Aorta (tissue), 5 donors: ENCODE measurements around the gene ENKUR. TPM values are rescaled to one million over a fixed set of nuclear protein-coding genes. Genes with fewer than 3 reads are reported as not detected.
A peak's percentile ranks its signal among the peaks of the same experiment; 100 is the strongest.

ENCODE experiments used
- ATAC-seq: fragments of 200-7000 bp; cut with Tn5 transposase; one replicate; pipeline ENCODE4 v1.9.1; 2022; ENCODE audit warnings: moderate library complexity; ENCODE audit not compliant: low FRiP score
- DNase-seq, 2 donors: peaks; one replicate each; pipeline ENCODE4 v3.0.0-alpha.2; 2020
- H3K27ac ChIP-seq, 2 donors: one replicate each; pipeline ENCODE4 v1.5.1; 2013; ENCODE audit warnings: low read length in 2 of 2, mild to moderate bottlenecking in 2 of 2, moderate library complexity in 2 of 2, control low read depth in 1 of 2, inconsistent platforms in 1 of 2, low read depth in 1 of 2
- H3K27me3 ChIP-seq, 2 donors: one replicate each; pipeline ENCODE4 v1.6.1; 2013; ENCODE audit warnings: control low read depth in 1 of 2, low read length in 1 of 2, mild to moderate bottlenecking in 1 of 2, moderate library complexity in 1 of 2; ENCODE audit not compliant: insufficient read depth in 2 of 2, control insufficient read depth in 1 of 2
- H3K36me3 ChIP-seq, 2 donors: one replicate each; pipeline ENCODE4 v1.6.1; 2013; ENCODE audit warnings: control low read depth in 1 of 2, low read length in 1 of 2, mild to moderate bottlenecking in 1 of 2; ENCODE audit not compliant: insufficient read depth in 2 of 2, control insufficient read depth in 1 of 2
- H3K4me1 ChIP-seq, 2 donors: one replicate each; pipeline ENCODE4 v1.6.1; 2013; ENCODE audit warnings: low read length in 2 of 2, control low read depth in 1 of 2, mild to moderate bottlenecking in 1 of 2, moderate library complexity in 1 of 2; ENCODE audit not compliant: insufficient read depth in 2 of 2, control insufficient read depth in 1 of 2
- H3K4me3 ChIP-seq, 2 donors: one replicate each; pipeline ENCODE4 v1.5.1; 2013; ENCODE audit warnings: low read length in 2 of 2, control low read depth in 1 of 2, mild to moderate bottlenecking in 1 of 2
- H3K9me3 ChIP-seq: one replicate; pipeline ENCODE4 v1.6.1; 2013; ENCODE audit warnings: mild to moderate bottlenecking, low read length; ENCODE audit not compliant: control insufficient read depth
- WGBS, 2 donors: extraction: QIAGEN DNeasy Blood & Tissue Kit; methylation state at CpG; one replicate each; pipeline ENCODE4 v1.1.7; 2013; 5-methylcytosine and 5-hydroxymethylcytosine counted together
- intact Hi-C, 2 donors: fragments of 100-400 bp; cut with DNase I; formaldehyde crosslinking; loops; one replicate each; pipeline versions ENCODE4 v1.14.2 to v1.15.0; 2022
- polyA plus RNA-seq, 2 donors: library from polyadenylated mRNA; stranded (reverse); fragments of 200-250 nt; gene quantifications; one replicate each; pipeline ENCODE4 v1.2.3, GENCODE V29; 2013
- total RNA-seq, 2 donors: library from RNA; stranded (reverse); fragmentation: NEBNext Ultra II Directional; extraction: Animal tissue kit (Norgen Biotek cat#: 25700); gene quantifications; one replicate each; pipeline ENCODE4 v1.2.1, GENCODE V29; 2021
- donor health status: healthy with polysubstance abuse.
- donor health status: Bipolar disorder and iron deficiency.
- donor health status: DM: no; HTN: no; CAD: no.
- donor health status: DM: no; HTN: no; CAD: no.
- donor health status: DM: yes; HTN: yes; CAD: no.

ENKUR gene
- total and polyA plus RNA-seq, 4 donors = 0.36 TPM; not detected in 3

DNA sequence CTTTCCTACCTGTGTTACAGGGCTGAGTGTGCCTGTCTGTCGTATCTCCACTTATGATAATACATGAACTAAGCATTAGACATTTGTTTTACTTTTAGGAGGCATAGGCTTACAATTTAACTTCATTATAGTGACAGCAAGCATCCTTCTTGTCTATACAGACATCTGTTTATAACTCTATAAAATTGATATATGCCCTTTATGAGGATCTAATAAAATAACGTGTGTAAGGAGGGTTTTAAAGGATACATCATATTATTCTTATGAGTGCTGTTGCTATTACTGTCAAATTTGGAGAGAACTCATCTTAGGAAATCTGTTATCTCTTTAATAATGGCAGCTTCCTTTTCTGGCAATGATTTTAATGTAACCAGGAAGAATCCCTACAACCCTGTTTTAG lies 22.4 kb upstream of the ENKUR start:
- H3K4me3 ChIP-seq = no peak overlapping the region
- intact Hi-C loops = no loop called here

DNA sequence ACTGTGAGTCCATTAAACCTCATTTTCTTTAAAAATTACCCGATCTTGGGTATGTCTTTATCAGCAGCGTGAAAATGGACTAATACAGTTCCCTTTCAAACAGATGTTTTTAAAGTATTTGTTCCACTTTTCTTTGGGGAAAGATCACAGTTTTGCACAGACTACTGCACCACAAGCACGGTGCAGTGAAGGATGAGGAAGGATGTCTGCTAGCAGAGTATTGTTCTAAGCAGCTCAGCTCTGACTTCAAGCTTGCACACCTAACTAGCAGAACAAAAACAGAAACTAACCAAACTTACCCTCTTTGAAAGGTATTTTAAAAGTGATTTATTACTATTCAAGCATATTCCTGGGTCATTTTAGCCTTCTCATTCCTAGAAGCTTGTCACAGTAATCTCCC lies 20.4 kb upstream of the ENKUR start:
- H3K27ac ChIP-seq = no peak overlapping the region
- no peak for ATAC-seq
- no peaks in the 10 kb centered on the region for H3K27me3 ChIP-seq
- DNase-seq = no peak
- no peaks in the 10 kb centered on the region for H3K36me3 ChIP-seq
- no peaks in the 10 kb centered on the region for H3K4me1 ChIP-seq
- intact Hi-C loops = no loop called here
- H3K9me3 ChIP-seq = no peaks in the 10 kb centered on the region
- no peak overlapping the region for H3K4me3 ChIP-seq
- 32 to 49% methylated on average over 3 of the region's 3 CpGs for WGBS, 2 donors

More for the DNA sequence above, 22.4 kb upstream of the ENKUR start:
- H3K27ac ChIP-seq = no peak overlapping the region
- H3K4me1 ChIP-seq = no peaks in the 10 kb centered on the region
- no peaks in the 10 kb centered on the region for H3K9me3 ChIP-seq
- no peaks in the 10 kb centered on the region for H3K27me3 ChIP-seq
- H3K36me3 ChIP-seq = no peaks in the 10 kb centered on the region
- DNase-seq = no peak
- no peak for ATAC-seq
- WGBS, 2 donors = 84 to 87% methylated on average over 2 of the region's 2 CpGs

- Histone ChIP-seq H3K27me3 (no peaks in the 10 kb centered on the region), H3K27ac (no peak overlapping the region), H3K36me3 (no peaks in the 10 kb centered on the region), H3K9me3 (no peaks in the 10 kb centered on the region), H3K4me1 (no peaks in the 10 kb centered on the region), H3K4me3 (no peak overlapping the region)
- DNase-seq (no peak), ATAC-seq (no peak)
- intact Hi-C loops = no loop called here
- 37 to 42% methylated on average over 2 of the region's 2 CpGs for WGBS, 2 donors
Observed at GRCh38 chr10:25029519-25029918, 13.6 kb upstream of the ENKUR start.

- WGBS, 2 donors = 97 to 100% methylated on average over 1 of the region's 1 CpG
- Histone ChIP-seq H3K4me1 (peaks cover 0 to 3% of the 10 kb centered on the region in 2 donors), H3K27me3 (no peaks in the 10 kb centered on the region), H3K27ac (no peak overlapping the region), H3K36me3 (no peaks in the 10 kb centered on the region), H3K4me3 (no peak overlapping the region), H3K9me3 (no peaks in the 10 kb centered on the region)
- intact Hi-C loops = no loop called here
- DNase-seq (no peak), ATAC-seq (no peak)
Observed at GRCh38 chr10:25028711-25029110, 12.8 kb upstream of the ENKUR start.

- H3K27me3 ChIP-seq = no peaks in the 10 kb centered on the region
- H3K27ac ChIP-seq = no peak overlapping the region
- H3K4me3 ChIP-seq = no peak overlapping the region
- no peak for DNase-seq
- H3K9me3 ChIP-seq = no peaks in the 10 kb centered on the region
- H3K36me3 ChIP-seq = no peaks in the 10 kb centered on the region
- H3K4me1 ChIP-seq = peaks cover 0 to 5% of the 10 kb centered on the region in 2 donors
- intact Hi-C loops = no loop called here
- no peak for ATAC-seq
- WGBS, 2 donors = 73 to 87% methylated on average over 1 of the region's 1 CpG
Observed at GRCh38 chr10:25026463-25026862, 10.5 kb upstream of the ENKUR start.

- intact Hi-C loops = no loop called here
- Histone ChIP-seq H3K9me3 (no peaks in the 10 kb centered on the region), H3K36me3 (no peaks in the 10 kb centered on the region), H3K4me3 (peak overlapping the region in 1 of 2 donors; percentile 26), H3K27me3 (no peaks in the 10 kb centered on the region), H3K4me1 (peaks cover 0 to 5% of the 10 kb centered on the region in 2 donors), H3K27ac (no peak overlapping the region)
- no peak for ATAC-seq
- DNase-seq = no peak
- WGBS, 2 donors = 3 to 9% methylated on average over 8 of the region's 8 CpGs
Observed at GRCh38 chr10:25024528-25024927, 8.6 kb upstream of the ENKUR start.

DNA sequence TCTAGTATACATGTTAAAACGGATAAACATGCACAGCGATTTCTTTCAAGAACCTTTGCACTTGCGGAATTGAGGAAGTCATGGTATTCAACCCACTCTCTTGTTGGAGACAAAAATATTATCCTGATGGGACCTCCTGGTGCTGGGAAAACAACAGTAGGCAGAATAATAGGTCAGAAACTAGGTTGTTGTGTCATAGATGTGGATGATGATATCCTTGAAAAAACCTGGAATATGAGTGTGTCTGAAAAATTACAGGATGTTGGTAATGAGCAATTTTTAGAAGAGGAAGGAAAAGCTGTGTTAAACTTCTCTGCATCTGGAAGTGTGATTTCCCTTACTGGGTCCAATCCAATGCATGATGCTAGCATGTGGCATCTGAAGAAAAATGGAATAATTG lies 7.3 kb upstream of the ENKUR start:
- peaks cover 0 to 5% of the 10 kb centered on the region in 2 donors for H3K4me1 ChIP-seq
- intact Hi-C loops = no loop called here
- no peak overlapping the region for H3K4me3 ChIP-seq
- no peaks in the 10 kb centered on the region for H3K9me3 ChIP-seq
- H3K27me3 ChIP-seq = no peaks in the 10 kb centered on the region
- no peak for DNase-seq
- no peak overlapping the region for H3K27ac ChIP-seq
- H3K36me3 ChIP-seq = no peaks in the 10 kb centered on the region
- WGBS, 2 donors = 82 to 87% methylated on average over 3 of the region's 3 CpGs
- no peak for ATAC-seq

DNA sequence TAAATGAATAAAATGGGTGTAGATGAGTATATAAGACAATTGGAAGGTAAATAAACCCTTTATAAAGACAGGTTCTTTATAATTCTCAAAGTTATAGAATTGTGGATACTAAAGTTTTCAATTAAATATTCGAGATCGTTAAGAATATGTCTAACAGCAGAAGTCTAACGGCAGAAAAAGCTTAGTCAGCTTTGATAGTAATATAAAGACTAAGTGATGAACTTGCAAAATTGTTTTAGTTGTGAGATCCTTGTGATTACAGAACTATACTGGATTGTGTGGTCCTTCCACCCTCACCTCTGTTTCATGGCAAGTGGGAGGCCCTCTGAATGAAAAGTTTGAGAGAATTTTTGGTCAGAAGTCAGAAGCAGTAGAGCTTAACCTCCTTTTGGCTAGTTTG lies 2.7 kb upstream of the ENKUR start:
- Histone ChIP-seq H3K27ac (no peak overlapping the region), H3K36me3 (no peaks in the 10 kb centered on the region), H3K9me3 (no peaks in the 10 kb centered on the region), H3K4me3 (no peak overlapping the region), H3K27me3 (no peaks in the 10 kb centered on the region), H3K4me1 (peaks cover 1% of the 10 kb centered on the region in 2 donors)
- WGBS, 2 donors = 97 to 99% methylated on average over 3 of the region's 3 CpGs
- intact Hi-C loops = loop anchor here (5.0 to 10.0 kb wide), 2 partner anchors 64 to 156 kb away; partner anchors contain the start of gene GPR158 (in 1 of the 2)
- DNase-seq = no peak
- ATAC-seq = no peak

GRCh38 chr10:25017661-25018060 lies 1.7 kb upstream of the ENKUR start:
- H3K36me3 ChIP-seq = no peaks in the 10 kb centered on the region
- H3K4me3 ChIP-seq = peak overlapping the region in 1 of 2 donors; percentile 84
- H3K27me3 ChIP-seq = no peaks in the 10 kb centered on the region
- H3K4me1 ChIP-seq = peaks cover 0 to 1% of the 10 kb centered on the region in 2 donors
- DNase-seq (no peak), ATAC-seq (no peak)
- intact Hi-C loops = loop anchor here (2.0 to 10.0 kb wide), 4 partner anchors 45 to 295 kb away; partner anchors contain the start of genes ARHGAP21 (in 1 of the 2) and GPR158 (in 1 of the 2)
- H3K27ac ChIP-seq = no peak overlapping the region
- WGBS, 2 donors = 77 to 85% methylated on average over 6 of the region's 6 CpGs
- H3K9me3 ChIP-seq = no peaks in the 10 kb centered on the region
